Keratinocyte (primary cell): Measurements from ENCODE around the gene PADI6. TPM values are rescaled to one million over a fixed set of nuclear protein-coding genes. Genes with fewer than 3 reads are reported as not detected.

Source experiments
- DNase-seq: peaks from one replicate; pipeline ENCODE4 v3.0.0-alpha.2; 2011; ENCODE audit warnings: low read depth, missing footprints, low spot score
- FAIRE-seq: peaks from 2 replicates; lab custom pipeline; 2011; peaks lifted over from hg19 to GRCh38; lab: Jason Lieb, UNC
- H2AFZ ChIP-seq: 2 replicates; pipeline ENCODE4 v1.6.0; 2012; ENCODE audit warnings: low read length, control low read depth, inconsistent platforms; ENCODE audit not compliant: control insufficient read depth
- H3K27ac ChIP-seq: 2 replicates; pipeline ENCODE4 v1.5.1; 2011; ENCODE audit warnings: low read length; ENCODE audit not compliant: control insufficient read depth, insufficient read depth
- H3K27me3 ChIP-seq: 3 replicates; pipeline ENCODE4 v1.6.0; 2011; ENCODE audit warnings: low read length; ENCODE audit not compliant: control insufficient read depth, insufficient read depth; ENCODE audit errors: extremely low read depth
- H3K36me3 ChIP-seq, 2 experiments: 2 replicates in 1 of 2; 3 replicates in 1 of 2; pipeline ENCODE4 v1.5.1; 2011; ENCODE audit warnings: low read length in 2 of 2, mild to moderate bottlenecking in 1 of 2; ENCODE audit not compliant: control insufficient read depth in 2 of 2, insufficient read depth in 2 of 2; ENCODE audit errors: extremely low read depth in 1 of 2
- H3K4me1 ChIP-seq: 3 replicates; pipeline ENCODE4 v1.5.1; 2011; ENCODE audit warnings: low read length; ENCODE audit not compliant: control insufficient read depth, insufficient read depth; ENCODE audit errors: extremely low read depth
- H3K4me2 ChIP-seq: 3 replicates; pipeline ENCODE4 v1.6.0; 2011; ENCODE audit warnings: low read depth, low read length; ENCODE audit not compliant: control insufficient read depth, insufficient read depth; ENCODE audit errors: extremely low read depth
- H3K4me3 ChIP-seq, 3 experiments: fragments of 200-600 bp in 1 of 3; sonication (generic) in 1 of 3; 2 replicates in 2 of 3; 3 replicates in 1 of 3; pipeline ENCODE4 v1.5.1; 2011 to 2016; ENCODE audit warnings: low read length in 3 of 3, mild to moderate bottlenecking in 3 of 3, control low read depth in 2 of 3, inconsistent platforms in 1 of 3, low read depth in 1 of 3, mixed read lengths in 1 of 3, mixed run types in 1 of 3, moderate library complexity in 1 of 3; ENCODE audit not compliant: control insufficient read depth in 2 of 3, insufficient read depth in 2 of 3; ENCODE audit errors: extremely low read depth in 1 of 3
- H3K79me2 ChIP-seq: 2 replicates; pipeline ENCODE4 v1.6.0; 2012; ENCODE audit warnings: low read length; ENCODE audit not compliant: control insufficient read depth, insufficient read depth
- H3K9ac ChIP-seq: 3 replicates; pipeline ENCODE4 v1.6.0; 2011; ENCODE audit warnings: low read length; ENCODE audit not compliant: control insufficient read depth, insufficient read depth; ENCODE audit errors: extremely low read depth
- H3K9me1 ChIP-seq: 3 replicates; pipeline ENCODE4 v1.6.0; 2011; ENCODE audit warnings: low read length; ENCODE audit not compliant: control insufficient read depth, insufficient read depth; ENCODE audit errors: extremely low read depth
- H3K9me3 ChIP-seq: 2 replicates; pipeline ENCODE4 v1.5.1; 2012; ENCODE audit warnings: low read depth, low read length; ENCODE audit not compliant: control insufficient read depth
- H4K20me1 ChIP-seq: 3 replicates; pipeline ENCODE4 v1.6.0; 2011; ENCODE audit warnings: low read length; ENCODE audit not compliant: control insufficient read depth, insufficient read depth; ENCODE audit errors: extremely low read depth
- CTCF ChIP-seq, 3 experiments: IDR thresholded peaks in 1 of 3; conservative IDR thresholded peaks in 1 of 3; optimal IDR thresholded peaks in 1 of 3; 2 replicates in 2 of 3; 3 replicates in 1 of 3; pipeline versions ENCODE3 to v1.5.1; 2011; ENCODE audit warnings: low read length in 3 of 3, mild to moderate bottlenecking in 3 of 3, moderate library complexity in 2 of 3, control low read depth in 1 of 3, inconsistent platforms in 1 of 3; ENCODE audit not compliant: insufficient read depth in 2 of 3; ENCODE audit errors: extremely low read depth in 1 of 3
- EZH2 ChIP-seq: IDR thresholded peaks from one replicate; pipeline ENCODE4 v1.6.1; 2012; ENCODE audit warnings: inconsistent platforms, mild to moderate bottlenecking, low read length, moderate library complexity
- dilution Hi-C: fragments of 300-500 bp; cut with MboI; formaldehyde crosslinking; loops from one replicate; pipeline ENCODE4 v1.7.0; 2020; ENCODE audit warnings: low sequenced_read_pairs; ENCODE audit not compliant: extremely low pct_ligation_motif_present
- polyA plus RNA-seq, 5 experiments: library from polyadenylated mRNA; depleted of rRNA in 3 of 5; stranded (reverse) in 3 of 5; stranded (forward) in 1 of 5; unstranded in 1 of 5; fragments of >200 nt; gene quantifications; 1 replicate in 1 of 5; 2 replicates in 3 of 5; 3 replicates in 1 of 5; pipeline versions ENCODE4 v1.2.1 to v1.2.3, GENCODE V29; 2011 to 2012; ENCODE audit warnings: missing spikeins in 2 of 5, low read depth in 1 of 5, low replicate concordance in 1 of 5

The PADI6 gene
- polyA plus RNA-seq, 1 donor (not counting 4 experiments of a cell fraction or from before 2014, with no cell fraction given) = not detected

GRCh38 chr1:17433261-17433660, 61.3 kb downstream of the PADI6 start:
- Histone ChIP-seq H3K27ac (no peak overlapping the region), H2AFZ (no peak overlapping the region), H4K20me1 (peaks cover 20% of the 10 kb centered on the region), H3K9me1 (no peaks in the 10 kb centered on the region), H3K9ac (no peak overlapping the region), H3K4me1 (peaks cover 11% of the 10 kb centered on the region), H3K4me2 (no peak overlapping the region), H3K4me3 (no peak overlapping the region), H3K27me3 (no peaks in the 10 kb centered on the region), H3K79me2 (peaks cover 92% of the 10 kb centered on the region), H3K9me3 (no peaks in the 10 kb centered on the region), H3K36me3 (peaks cover 22 to 53% of the 10 kb centered on the region in 2 experiments)
- dilution Hi-C loops = no loop called here
- no peak for TF ChIP-seq EZH2
- TF ChIP-seq CTCF (optimal IDR thresholded peaks at IDR 0.05 in 1 of 3, IDR thresholded peaks at IDR 0.05 in 1 of 3, conservative IDR thresholded peaks at IDR 0.05 in 1 of 3; ENCODE audit: extremely low read depth in 1 of 3, insufficient read depth in 2 of 3, low read length in 3 of 3) = no peak
- DNase-seq (no peak), FAIRE-seq (no peak)

- DNase-seq (no peak), FAIRE-seq (no peak)
- Histone ChIP-seq H3K9ac (no peak overlapping the region), H3K36me3 (peaks cover 16 to 46% of the 10 kb centered on the region in 2 experiments), H3K4me1 (peaks cover 11% of the 10 kb centered on the region), H3K27me3 (no peaks in the 10 kb centered on the region), H2AFZ (no peak overlapping the region), H3K4me3 (no peak overlapping the region), H3K4me2 (no peak overlapping the region), H3K9me1 (no peaks in the 10 kb centered on the region), H3K79me2 (peaks cover 93% of the 10 kb centered on the region), H3K27ac (no peak overlapping the region), H4K20me1 (peaks cover 18% of the 10 kb centered on the region), H3K9me3 (no peaks in the 10 kb centered on the region)
- TF ChIP-seq CTCF (optimal IDR thresholded peaks at IDR 0.05 in 1 of 3, IDR thresholded peaks at IDR 0.05 in 1 of 3, conservative IDR thresholded peaks at IDR 0.05 in 1 of 3; ENCODE audit: extremely low read depth in 1 of 3, insufficient read depth in 2 of 3, low read length in 3 of 3) = no peak
- TF ChIP-seq EZH2 = no peak
- dilution Hi-C loops = no loop called here
Measured at GRCh38 chr1:17434016-17434415, 62.0 kb downstream of the PADI6 start.
